Testis (tissue), 3 donors: ENCODE measurements around the gene VWA7. TPM values are rescaled to one million over a fixed set of nuclear protein-coding genes. Genes with fewer than 3 reads are reported as not detected.

Source experiments
- DNase-seq: peaks from one replicate; pipeline ENCODE4 v3.0.0-alpha.2; 2019
- H3K27ac ChIP-seq, 2 donors: fragments of 200-600 bp; sonication (generic); one replicate each; pipeline ENCODE4 v1.5.1; 2019
- H3K27me3 ChIP-seq: fragments of 200-600 bp; sonication (generic); one replicate; pipeline ENCODE4 v1.5.1; 2019
- H3K36me3 ChIP-seq: fragments of 200-600 bp; sonication (generic); one replicate; pipeline ENCODE4 v1.5.1; 2017; ENCODE audit warnings: low read depth; ENCODE audit errors: missing control alignments
- H3K4me1 ChIP-seq: fragments of 200-600 bp; sonication (generic); one replicate; pipeline ENCODE4 v1.5.1; 2019
- H3K4me3 ChIP-seq, 2 donors: fragments of 200-600 bp; sonication (generic); one replicate each; pipeline ENCODE4 v1.5.1; 2017 to 2019
- H3K9me3 ChIP-seq: fragments of 200-600 bp; sonication (generic); one replicate; pipeline ENCODE4 v1.5.1; 2017
- POLR2A ChIP-seq: fragments of 450-650 bp; IDR thresholded peaks from one replicate; pipeline ENCODE4 v1.6.1; 2017; ENCODE audit warnings: antibody characterized with exemption, mild to moderate bottlenecking, moderate library complexity
- WGBS, 2 donors: methylation state at CpG; one replicate each; pipeline ENCODE4 v1.1.5; 2018; 5-methylcytosine and 5-hydroxymethylcytosine counted together
- intact Hi-C: fragments of 100-400 bp; cut with DNase I; formaldehyde crosslinking; loops from one replicate; pipeline ENCODE4 v1.15.1; 2023; ENCODE audit warnings: low total_unique reads
- polyA plus RNA-seq: library from polyadenylated mRNA; stranded (reverse); fragments of 350-450 nt; fragmentation: Illumina TruSeq; extraction: RNeasy Lipid Tissue Mini Kit (QIAGEN cat#74804); gene quantifications from one replicate; pipeline ENCODE4 v1.2.3, GENCODE V29; 2014; ENCODE audit warnings: low read depth, low replicate concordance; ENCODE audit not compliant: insufficient read depth
- total RNA-seq, 2 donors: library from RNA; depleted of rRNA; stranded (reverse); fragments of >200 nt; gene quantifications; one replicate each; pipeline ENCODE4 v1.2.3, GENCODE V29; 2016
- TF ChIP-seq, protein P1 (sequence below), 3 experiments: fragments of 450-650 bp in 2 of 3; fragments of 200-600 bp in 1 of 3; sonication (generic) in 1 of 3; IDR thresholded peaks; one replicate each; pipeline ENCODE4 v1.5.1; 2016 to 2019; ENCODE audit warnings: antibody characterized with exemption in 3 of 3, mild to moderate bottlenecking in 2 of 3, moderate library complexity in 1 of 3

Gene VWA7
- total and polyA plus RNA-seq, 3 donors from 2014 or later, result 2.7 to 6.3 (median 3.1) TPM

DNA sequence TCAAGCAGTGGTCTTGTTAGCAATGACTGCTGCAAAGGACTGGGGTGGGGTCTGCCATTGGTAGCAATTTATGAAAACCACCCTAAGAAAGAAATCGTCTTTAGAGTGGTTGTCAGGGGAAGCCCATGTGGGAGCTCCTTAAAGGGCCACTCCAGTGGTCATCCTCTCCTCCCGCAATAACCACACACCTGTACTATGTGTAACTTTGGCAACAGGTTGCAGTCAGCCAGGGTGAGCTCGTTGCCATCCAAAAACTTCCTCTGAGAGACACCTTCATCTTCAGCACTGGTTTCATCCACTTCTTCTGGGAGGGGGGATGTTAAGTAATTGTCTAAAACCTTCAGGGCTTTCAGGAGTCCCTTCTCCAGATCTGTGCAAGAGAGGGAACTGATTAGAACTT lies 45.1 kb downstream of the VWA7 start:
- no peak for DNase-seq
- Histone ChIP-seq H3K4me1 (peaks cover 17% of the 10 kb centered on the region), H3K27me3 (no peaks in the 10 kb centered on the region), H3K27ac (no peak overlapping the region), H3K36me3 (no peaks in the 10 kb centered on the region), H3K4me3 (no peak overlapping the region), H3K9me3 (no peaks in the 10 kb centered on the region)
- no peak for TF ChIP-seq POLR2A
- TF ChIP-seq, protein P1, sequence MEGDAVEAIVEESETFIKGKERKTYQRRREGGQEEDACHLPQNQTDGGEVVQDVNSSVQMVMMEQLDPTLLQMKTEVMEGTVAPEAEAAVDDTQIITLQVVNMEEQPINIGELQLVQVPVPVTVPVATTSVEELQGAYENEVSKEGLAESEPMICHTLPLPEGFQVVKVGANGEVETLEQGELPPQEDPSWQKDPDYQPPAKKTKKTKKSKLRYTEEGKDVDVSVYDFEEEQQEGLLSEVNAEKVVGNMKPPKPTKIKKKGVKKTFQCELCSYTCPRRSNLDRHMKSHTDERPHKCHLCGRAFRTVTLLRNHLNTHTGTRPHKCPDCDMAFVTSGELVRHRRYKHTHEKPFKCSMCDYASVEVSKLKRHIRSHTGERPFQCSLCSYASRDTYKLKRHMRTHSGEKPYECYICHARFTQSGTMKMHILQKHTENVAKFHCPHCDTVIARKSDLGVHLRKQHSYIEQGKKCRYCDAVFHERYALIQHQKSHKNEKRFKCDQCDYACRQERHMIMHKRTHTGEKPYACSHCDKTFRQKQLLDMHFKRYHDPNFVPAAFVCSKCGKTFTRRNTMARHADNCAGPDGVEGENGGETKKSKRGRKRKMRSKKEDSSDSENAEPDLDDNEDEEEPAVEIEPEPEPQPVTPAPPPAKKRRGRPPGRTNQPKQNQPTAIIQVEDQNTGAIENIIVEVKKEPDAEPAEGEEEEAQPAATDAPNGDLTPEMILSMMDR (IDR thresholded peaks at IDR 0.05), result no peak
- intact Hi-C loops, result no loop called here
- 75 to 76% methylated on average over 3 of the region's 3 CpGs for whole genome bisulfite sequencing, 2 donors

DNA sequence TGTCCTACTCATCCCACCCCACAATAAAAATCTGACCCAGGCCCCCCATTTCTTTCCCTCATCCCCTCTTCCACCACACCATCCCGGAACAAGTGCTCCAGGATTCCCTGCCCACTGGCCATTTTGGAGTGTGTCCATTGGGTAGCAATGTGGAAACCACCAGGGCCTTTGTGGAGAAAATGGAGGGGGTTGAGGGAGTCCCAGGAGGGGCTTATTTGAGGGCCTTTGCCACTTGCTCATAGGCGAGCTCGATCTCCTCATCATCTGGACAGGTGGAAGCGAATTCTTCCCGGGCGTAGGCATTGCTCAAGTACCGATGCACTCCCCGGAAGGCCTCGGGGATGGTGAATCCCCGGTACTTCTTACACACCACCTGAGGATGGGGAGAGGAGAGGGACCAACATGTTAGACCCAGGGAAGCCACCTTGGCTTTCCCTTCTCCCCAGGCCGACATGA lies 46.5 kb downstream of the VWA7 start:
- intact Hi-C loops, result no loop called here
- peak overlapping the region in 1 of 2 donors; percentile 85 for H3K4me3 ChIP-seq

DNA sequence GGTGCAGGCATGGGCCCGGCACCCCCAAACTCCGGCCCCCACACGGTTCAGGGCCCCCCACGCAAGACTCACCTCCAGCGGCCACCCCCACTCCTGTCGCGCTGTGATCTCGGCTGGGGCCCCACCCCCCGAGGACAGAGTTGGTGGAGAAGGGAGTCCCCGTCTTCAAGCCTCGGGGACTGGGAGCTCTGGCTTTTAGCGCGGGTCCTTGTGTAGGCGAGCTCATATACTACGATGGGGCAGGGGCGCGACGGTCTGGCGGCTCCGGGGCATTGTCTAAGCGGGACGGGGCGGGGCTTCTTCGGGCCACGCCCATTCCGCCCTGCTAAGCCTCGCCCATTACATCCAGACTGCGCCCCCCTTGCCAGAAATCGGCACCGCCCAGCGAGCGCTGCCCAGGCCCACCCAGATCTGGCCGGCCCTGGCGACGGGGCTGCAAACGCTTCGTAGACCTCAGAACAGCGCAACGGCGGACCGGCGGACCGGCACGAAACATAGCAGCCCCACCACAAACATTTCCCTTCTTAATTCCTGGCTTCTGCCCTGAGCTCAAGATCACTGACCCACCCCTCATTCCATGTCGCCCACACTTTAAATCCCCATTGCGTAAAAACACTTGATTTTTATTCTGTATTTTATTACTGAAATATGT lies 47.0 kb downstream of the VWA7 start:
- peak; percentile 94 for DNase-seq
- Histone ChIP-seq H3K4me3 (peak overlapping the region; percentile 66 to 85), H3K9me3 (no peaks in the 10 kb centered on the region), H3K36me3 (no peaks in the 10 kb centered on the region), H3K4me1 (peaks cover 14% of the 10 kb centered on the region), H3K27me3 (no peaks in the 10 kb centered on the region), H3K27ac (peak overlapping the region; percentile 94 to 96)
- peak; percentile 61 for TF ChIP-seq POLR2A
- TF ChIP-seq, protein P1 (IDR thresholded peaks at IDR 0.05), result no peak
- intact Hi-C loops, result no loop called here
- 2 to 4% methylated on average over 15 to 40 of the region's 46 CpGs for WGBS, 2 donors

More for the DNA sequence above, 46.5 kb downstream of the VWA7 start:
- WGBS, 2 donors, result 74 to 76% methylated on average over 11 of the region's 11 CpGs
- peaks cover 14% of the 10 kb centered on the region for H3K4me1 ChIP-seq
- H3K27ac ChIP-seq, result peak overlapping the region; percentile 94 to 96
- TF ChIP-seq, protein P1 (IDR thresholded peaks at IDR 0.05), result no peak
- H3K27me3 ChIP-seq, result no peaks in the 10 kb centered on the region
- no peaks in the 10 kb centered on the region for H3K36me3 ChIP-seq
- DNase-seq, result no peak
- no peaks in the 10 kb centered on the region for H3K9me3 ChIP-seq

DNA sequence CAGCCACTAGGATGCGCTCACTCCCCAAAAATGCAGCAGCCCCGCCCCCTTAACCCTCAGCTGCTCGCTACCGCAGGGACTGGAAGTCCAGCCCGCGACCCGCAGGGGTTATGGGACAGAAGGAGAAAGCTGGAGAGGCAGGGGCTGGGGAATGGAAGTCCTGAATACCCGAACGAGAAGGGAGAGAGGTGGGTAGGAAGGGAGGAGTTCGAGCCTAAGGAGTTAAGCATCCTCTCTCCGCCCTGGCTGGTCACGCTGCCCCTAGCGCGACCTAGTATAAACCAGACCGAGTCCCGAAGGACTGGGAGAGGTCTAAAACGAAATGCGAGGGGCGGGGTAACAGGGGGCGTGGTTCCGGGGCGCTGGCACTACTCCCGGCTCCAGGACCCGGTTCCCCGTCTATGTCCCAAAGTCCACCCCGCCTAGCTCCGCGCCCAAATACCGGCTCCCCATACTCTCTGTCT lies 47.6 kb downstream of the VWA7 start:
- peak overlapping the region; percentile 66 to 85 for H3K4me3 ChIP-seq
- H3K27ac ChIP-seq, result peak overlapping the region; percentile 94 to 96
- TF ChIP-seq, protein P1 (IDR thresholded peaks at IDR 0.05), result peak; percentile 2 to 72 (median 51)
- TF ChIP-seq POLR2A, result no peak
- no peaks in the 10 kb centered on the region for H3K27me3 ChIP-seq
- H3K36me3 ChIP-seq, result no peaks in the 10 kb centered on the region
- H3K9me3 ChIP-seq, result no peaks in the 10 kb centered on the region
- 0 to 1% methylated on average over 28 of the region's 29 CpGs for WGBS, 2 donors
- peak; percentile 93 for DNase-seq
- peaks cover 10% of the 10 kb centered on the region for H3K4me1 ChIP-seq
- intact Hi-C loops, result no loop called here
